Stimulated activated CD4-positive, alpha-beta T cell treated with anti-CD3 and anti-CD28 coated beads, Interleukin-12 subunit alpha, Interleukin-12 subunit beta, amount 100 ng/mL, for 48 hours (primary cell): Measurements from ENCODE around the gene SLC19A3.
"Not testable (repeated sequence)": the region's sequence is repeated elsewhere in the genome, so short reads cannot be mapped to it uniquely, and the experiment has no call there.

Experiments
- DNase-seq, 3 donors: peaks; one replicate each; pipeline ENCODE4 v3.0.0-alpha.2; 2020; ENCODE audit warnings: low read depth in 2 of 3, low spot score in 1 of 3

SLC19A3 gene

GRCh38 chr2:227703961-227704360 is 13.9 kb downstream of the SLC19A3 start:
- no peak for DNase-seq

GRCh38 chr2:227703280-227703732 is 14.5 kb downstream of the SLC19A3 start:
- DNase-seq = no peak

DNA sequence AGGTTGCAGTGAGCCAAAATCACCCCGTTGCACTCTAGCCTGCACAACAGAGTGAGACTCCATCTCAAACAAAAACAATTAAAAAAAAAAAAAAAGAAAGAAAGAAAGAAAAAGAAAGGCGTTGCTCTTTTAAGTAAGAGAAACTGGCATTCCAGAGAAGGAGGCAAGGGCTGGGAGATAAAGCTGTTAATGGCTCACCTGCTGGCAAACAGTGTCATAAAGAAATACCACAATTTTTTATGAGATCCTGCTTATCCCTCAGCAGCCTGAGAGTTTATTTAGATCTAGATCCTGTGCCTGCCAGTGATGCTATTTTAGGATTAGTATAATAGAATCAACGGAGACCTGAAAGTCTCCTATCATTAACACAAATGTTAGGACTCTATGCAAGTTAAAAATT is 16.3 kb downstream of the SLC19A3 start:
- DNase-seq = no peak

- no peak for DNase-seq
Observed at GRCh38 chr2:227696990-227697679, 20.7 kb downstream of the SLC19A3 start.

DNA sequence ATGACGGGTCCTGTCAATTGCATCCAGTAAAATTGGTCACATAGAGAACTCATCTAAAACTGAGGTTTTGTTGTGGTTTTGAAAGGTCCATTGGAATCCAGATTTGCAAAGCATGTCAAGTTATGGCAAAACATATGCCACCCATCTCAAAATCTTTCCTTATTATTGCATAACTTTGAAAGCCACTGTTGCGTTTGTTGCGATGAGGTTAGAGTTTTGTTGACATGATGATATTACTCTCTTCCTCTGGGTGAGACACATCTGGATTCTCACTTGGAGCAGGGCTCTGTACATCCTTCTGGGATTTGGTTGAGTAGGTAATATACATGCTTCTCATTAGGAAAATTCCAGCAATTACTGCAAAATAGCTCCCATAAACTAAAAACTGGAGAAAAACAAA is 30.6 kb downstream of the SLC19A3 start:
- DNase-seq = no peak

- no peak for DNase-seq
Observed at GRCh38 chr2:227684258-227684657, 33.6 kb downstream of the SLC19A3 start.

DNA sequence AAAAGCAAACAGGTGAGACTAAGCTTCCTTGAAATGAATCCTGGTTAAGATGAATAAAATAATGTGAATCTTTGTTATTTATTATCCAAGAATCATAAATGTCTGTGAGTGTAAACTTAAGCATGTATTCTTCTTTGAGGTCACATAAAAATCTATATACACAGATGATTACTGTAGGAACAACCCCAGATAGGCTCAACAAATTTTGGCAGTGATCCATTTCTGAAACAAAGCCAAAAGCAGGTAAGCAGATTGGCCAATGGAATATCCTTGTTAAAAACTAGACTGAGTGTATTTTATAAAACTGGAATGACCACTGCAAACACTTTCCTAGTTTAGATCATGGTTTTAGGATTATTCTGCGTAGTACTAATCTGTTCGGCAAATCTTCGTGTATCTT is 39.9 kb downstream of the SLC19A3 start:
- no peak for DNase-seq

DNA sequence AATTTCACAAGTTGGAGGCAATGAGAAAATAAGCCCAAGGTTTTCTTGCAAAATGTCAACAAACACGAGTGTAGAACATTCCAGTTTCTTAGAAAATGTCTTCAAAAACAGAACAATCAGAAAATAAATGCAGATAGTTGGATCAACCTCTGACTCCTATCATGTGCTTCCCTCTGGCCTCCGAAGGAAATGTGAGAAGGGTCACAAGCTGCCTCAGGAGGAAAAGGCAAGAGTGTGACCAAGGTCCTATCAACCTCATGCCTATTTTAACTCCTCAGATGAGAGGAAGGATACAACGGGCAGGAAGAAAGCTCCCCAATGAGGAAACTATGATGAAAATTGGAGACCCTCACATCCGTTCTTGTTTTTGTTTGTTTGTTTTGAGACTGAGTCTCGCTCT is 43.3 kb downstream of the SLC19A3 start:
- DNase-seq = no peak

- DNase-seq = not testable (repeated sequence)
Observed at GRCh38 chr2:227673620-227674019, 44.2 kb downstream of the SLC19A3 start.

- DNase-seq = no peak
Observed at GRCh38 chr2:227671170-227671905, 46.5 kb downstream of the SLC19A3 start.

- DNase-seq = not testable (repeated sequence)
Observed at GRCh38 chr2:227666631-227667170, 51.1 kb downstream of the SLC19A3 start, which contains the start of gene SCYGR5. TSS of gene SCYGR5 (plus strand) at chr2:227666804. CDS start at chr2:227666804, 0 bp downstream.

- no peak for DNase-seq
Observed at GRCh38 chr2:227665189-227665940, 52.5 kb downstream of the SLC19A3 start.

DNA sequence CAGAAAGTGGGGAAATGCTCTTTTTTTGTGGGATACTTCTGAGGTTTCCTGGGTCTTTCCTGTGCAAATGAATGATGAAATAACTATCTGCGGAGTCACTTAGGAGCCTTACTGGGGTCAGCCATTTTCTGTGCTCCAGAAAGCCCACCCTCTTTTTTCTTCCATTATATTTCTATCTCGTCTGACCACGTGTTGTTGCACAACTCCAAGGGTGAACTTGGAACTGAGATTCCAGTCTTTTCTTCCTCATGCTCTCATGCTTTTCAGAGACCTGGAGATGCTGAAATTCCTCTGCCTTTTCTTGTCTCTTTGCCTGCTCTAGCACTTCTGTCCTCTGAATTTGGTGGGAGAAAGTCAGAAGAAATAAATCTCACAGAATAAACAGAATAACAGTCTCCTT is 56.0 kb downstream of the SLC19A3 start:
- DNase-seq = no peak

DNA sequence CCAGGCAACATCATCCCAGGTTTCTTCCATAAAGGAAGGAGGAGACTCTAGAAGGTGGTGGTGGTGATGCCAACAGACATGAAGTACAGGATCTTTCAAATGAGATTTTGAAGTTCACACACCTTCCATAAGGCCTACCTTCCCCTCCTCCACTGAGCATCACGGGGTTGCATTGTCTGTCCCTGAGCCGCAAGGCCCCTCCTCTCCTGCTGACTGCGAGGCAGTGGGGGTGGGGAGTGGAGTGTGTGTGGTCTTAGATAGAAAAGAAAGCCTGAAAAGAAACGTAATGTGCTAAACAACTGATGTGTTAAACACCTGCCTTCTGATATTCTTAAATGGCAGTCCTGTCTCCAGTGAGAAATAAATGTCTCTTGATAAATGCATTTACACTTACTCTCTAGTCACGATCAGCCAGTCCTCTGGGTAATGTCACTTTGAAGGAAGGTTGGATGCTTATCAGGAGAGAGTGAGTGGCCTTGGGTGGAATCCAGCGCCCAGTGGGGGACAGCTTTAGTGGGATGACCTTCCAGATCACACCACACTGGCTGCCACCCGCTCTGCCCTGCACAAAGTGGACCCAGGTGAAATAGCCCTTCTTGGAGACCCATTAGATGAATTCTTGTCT is 56.7 kb downstream of the SLC19A3 start:
- no peak for DNase-seq

GRCh38 chr2:227657199-227657845 is 60.5 kb downstream of the SLC19A3 start:
- DNase-seq = no peak

GRCh38 chr2:227655454-227655853 is 62.4 kb downstream of the SLC19A3 start:
- no peak for DNase-seq

- no peak for DNase-seq
Observed at GRCh38 chr2:227654426-227654825, 63.4 kb downstream of the SLC19A3 start.

- no peak for DNase-seq
Observed at GRCh38 chr2:227653419-227653818, 64.4 kb downstream of the SLC19A3 start.

DNA sequence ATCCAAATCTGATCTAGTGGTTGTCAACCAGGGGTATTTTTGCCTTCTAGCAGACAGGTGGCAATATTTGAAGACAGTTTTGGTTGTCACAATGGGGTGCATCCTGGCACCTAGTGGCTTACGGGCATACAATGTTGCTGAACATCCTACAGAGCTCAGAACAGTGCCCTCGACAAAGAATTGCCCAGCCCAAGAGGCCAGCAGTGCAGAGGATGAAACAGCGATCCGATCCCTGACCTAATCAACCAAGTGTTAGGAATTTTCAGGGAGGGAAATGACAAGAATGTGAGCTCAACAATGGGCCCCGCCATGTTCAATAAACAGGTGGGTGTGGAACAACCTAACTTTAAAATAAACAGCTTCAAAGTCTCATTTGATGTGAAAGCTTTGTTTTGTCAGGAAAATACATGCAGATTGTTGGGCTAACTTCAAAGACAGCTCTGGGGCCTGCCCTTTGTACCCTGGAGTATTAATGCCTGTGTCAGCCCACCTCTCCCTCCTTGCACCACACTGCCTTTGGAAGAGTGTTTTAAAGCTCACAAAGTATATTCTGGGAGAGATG is 73.8 kb downstream of the SLC19A3 start:
- no peak for DNase-seq

DNA sequence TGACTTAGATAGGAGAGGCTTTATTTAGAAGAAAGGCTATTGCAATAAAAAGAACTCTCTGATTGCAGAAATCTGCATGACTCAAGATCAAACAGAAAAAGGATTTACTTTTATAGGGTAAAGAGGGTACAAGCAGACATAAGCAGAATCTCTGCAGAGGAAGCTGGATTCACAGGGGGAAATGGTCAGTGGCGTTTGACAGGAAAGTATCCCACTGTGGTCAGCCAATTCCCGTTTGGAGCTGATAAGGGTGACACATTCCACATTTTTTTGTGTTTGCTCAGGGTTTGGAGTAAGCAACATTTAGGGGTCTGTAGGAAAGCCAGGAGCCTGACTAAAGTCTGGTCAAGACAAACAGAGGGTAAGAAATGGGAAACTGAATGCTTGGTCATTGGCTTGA is 75.2 kb downstream of the SLC19A3 start:
- no peak for DNase-seq
